ENCODE measurements around the gene COQ4.

GRCh38 chr9:128361986-128362646 lies 39.5 kb downstream of the COQ4 start:
- TF ChIP-seq, protein P1, sequence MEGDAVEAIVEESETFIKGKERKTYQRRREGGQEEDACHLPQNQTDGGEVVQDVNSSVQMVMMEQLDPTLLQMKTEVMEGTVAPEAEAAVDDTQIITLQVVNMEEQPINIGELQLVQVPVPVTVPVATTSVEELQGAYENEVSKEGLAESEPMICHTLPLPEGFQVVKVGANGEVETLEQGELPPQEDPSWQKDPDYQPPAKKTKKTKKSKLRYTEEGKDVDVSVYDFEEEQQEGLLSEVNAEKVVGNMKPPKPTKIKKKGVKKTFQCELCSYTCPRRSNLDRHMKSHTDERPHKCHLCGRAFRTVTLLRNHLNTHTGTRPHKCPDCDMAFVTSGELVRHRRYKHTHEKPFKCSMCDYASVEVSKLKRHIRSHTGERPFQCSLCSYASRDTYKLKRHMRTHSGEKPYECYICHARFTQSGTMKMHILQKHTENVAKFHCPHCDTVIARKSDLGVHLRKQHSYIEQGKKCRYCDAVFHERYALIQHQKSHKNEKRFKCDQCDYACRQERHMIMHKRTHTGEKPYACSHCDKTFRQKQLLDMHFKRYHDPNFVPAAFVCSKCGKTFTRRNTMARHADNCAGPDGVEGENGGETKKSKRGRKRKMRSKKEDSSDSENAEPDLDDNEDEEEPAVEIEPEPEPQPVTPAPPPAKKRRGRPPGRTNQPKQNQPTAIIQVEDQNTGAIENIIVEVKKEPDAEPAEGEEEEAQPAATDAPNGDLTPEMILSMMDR (IDR thresholded peaks at IDR 0.05), result peak; percentile 76 to 89 (median 83)
- peak in 1 of 3 donors; percentile 57 for TF ChIP-seq POLR2AphosphoS5 (IDR thresholded peaks at IDR 0.05)
